HG03571 (cell line): Measurements from ENCODE around the gene VILL.
"Not testable (repeated sequence)": the region's sequence is repeated elsewhere in the genome, so short reads cannot be mapped to it uniquely, and the experiment has no call there.

Experiments
- ATAC-seq: cut with Tn5 transposase; IDR thresholded peaks from one replicate; pipeline ENCODE4 v1.9.1; 2021; ENCODE audit not compliant: unreplicated experiment

The VILL gene

GRCh38 chr3:38032328-38032865 is 41.8 kb downstream of the VILL start:
- no peak for ATAC-seq

GRCh38 chr3:38033586-38033985 is 43.0 kb downstream of the VILL start:
- not testable (repeated sequence) for ATAC-seq

GRCh38 chr3:38034335-38034734 is 43.7 kb downstream of the VILL start:
- not testable (repeated sequence) for ATAC-seq

- ATAC-seq: no peak
Measured at GRCh38 chr3:38036286-38036685, 45.7 kb downstream of the VILL start.

- no peak for ATAC-seq
Measured at GRCh38 chr3:38036906-38037305, 46.3 kb downstream of the VILL start.

- ATAC-seq: no peak
Measured at GRCh38 chr3:38038447-38038911, 47.9 kb downstream of the VILL start.

- ATAC-seq: peak; percentile 87
Measured at GRCh38 chr3:38039101-38039898, 48.7 kb downstream of the VILL start, which contains the start of gene DLEC1. DLEC1 (plus strand) TSS chr3:38039208; CDS start chr3:38039226, 18 bp downstream.

GRCh38 chr3:38039899-38040261 is 49.3 kb downstream of the VILL start:
- peak; percentile 50 for ATAC-seq

GRCh38 chr3:38040401-38040800 is 49.8 kb downstream of the VILL start:
- no peak for ATAC-seq

- ATAC-seq: no peak
Measured at GRCh38 chr3:38043486-38043885, 52.9 kb downstream of the VILL start.

- ATAC-seq: no peak
Measured at GRCh38 chr3:38046027-38046426, 55.4 kb downstream of the VILL start.

- ATAC-seq: no peak
Measured at GRCh38 chr3:38046821-38047220, 56.2 kb downstream of the VILL start.

GRCh38 chr3:38047896-38048295 is 57.3 kb downstream of the VILL start:
- ATAC-seq: no peak

GRCh38 chr3:38049358-38050126 is 59.0 kb downstream of the VILL start:
- ATAC-seq: no peak

GRCh38 chr3:38051131-38051530 is 60.5 kb downstream of the VILL start:
- ATAC-seq: no peak

GRCh38 chr3:38053286-38053685 is 62.7 kb downstream of the VILL start:
- not testable (repeated sequence) for ATAC-seq

- ATAC-seq: not testable (repeated sequence)
Measured at GRCh38 chr3:38053813-38054498, 63.4 kb downstream of the VILL start.

GRCh38 chr3:38054499-38055001 is 64.0 kb downstream of the VILL start:
- no peak for ATAC-seq
